Measurements from ENCODE around the gene KLRB1.

- TF ChIP-seq CTCF (IDR thresholded peaks at IDR 0.05) = no peak
- no peak for TF ChIP-seq POLR2AphosphoS5 (IDR thresholded peaks at IDR 0.05)
- no peak for TF ChIP-seq POLR2A (IDR thresholded peaks at IDR 0.05)
Measured at GRCh38 chr12:9636851-9637206, 29.1 kb upstream of the KLRB1 start.
